ENCODE measurements around the gene OAS3.
"Not testable (repeated sequence)": the region's sequence is repeated elsewhere in the genome, so short reads cannot be mapped to it uniquely, and the experiment has no call there.

OAS3 gene

DNA sequence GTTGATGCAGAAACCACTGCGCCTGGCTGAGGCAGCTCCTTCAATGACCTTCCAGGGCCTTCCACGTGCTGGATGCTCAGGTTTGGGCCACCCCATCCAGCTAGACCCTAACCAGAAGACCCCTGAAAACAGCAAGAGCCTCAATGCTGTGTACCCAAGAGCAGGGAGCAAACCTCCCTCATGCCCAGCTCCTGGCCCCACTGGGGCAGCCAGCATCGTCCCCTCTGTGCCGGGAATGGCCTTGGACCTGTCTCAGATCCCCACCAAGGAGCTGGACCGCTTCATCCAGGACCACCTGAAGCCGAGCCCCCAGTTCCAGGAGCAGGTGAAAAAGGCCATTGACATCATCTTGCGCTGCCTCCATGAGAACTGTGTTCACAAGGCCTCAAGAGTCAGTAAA lies 10.5 kb downstream of the OAS3 start:
- Histone ChIP-seq H3K27me3 (replicated peaks; ENCODE audit: control insufficient read depth, insufficient read depth, low read length) (no peaks in the 10 kb centered on the region), H3K36me3 (ENCODE audit: control insufficient read depth, insufficient read depth, low read length) (peaks cover 8% of the 10 kb centered on the region), H3K4me3 (replicated peaks; ENCODE audit: low read depth, low read length) (no peak overlapping the region)
- DNase-seq (ENCODE audit: extremely low read depth, insufficient read length), result no peak
- no peak for TF ChIP-seq CTCF (IDR thresholded peaks at IDR 0.05; ENCODE audit: insufficient read depth, low read length, poor library complexity, severe bottlenecking)

GRCh38 chr12:112950701-112951100 lies 12.4 kb downstream of the OAS3 start:
- no peak for DNase-seq (ENCODE audit: extremely low read depth, insufficient read length)
- no peaks in the 10 kb centered on the region for H3K27me3 ChIP-seq (replicated peaks; ENCODE audit: control insufficient read depth, insufficient read depth, low read length)
- no peak for TF ChIP-seq CTCF (IDR thresholded peaks at IDR 0.05; ENCODE audit: insufficient read depth, low read length, poor library complexity, severe bottlenecking)
- no peak overlapping the region for H3K4me3 ChIP-seq (replicated peaks; ENCODE audit: low read depth, low read length)
- peaks cover 8% of the 10 kb centered on the region for H3K36me3 ChIP-seq (ENCODE audit: control insufficient read depth, insufficient read depth, low read length)

- not testable (repeated sequence) for H3K4me3 ChIP-seq (replicated peaks; ENCODE audit: low read depth, low read length); H3K36me3 ChIP-seq (ENCODE audit: control insufficient read depth, insufficient read depth, low read length); H3K27me3 ChIP-seq (replicated peaks; ENCODE audit: control insufficient read depth, insufficient read depth, low read length); DNase-seq (ENCODE audit: extremely low read depth, insufficient read length)
Measured at GRCh38 chr12:112957125-112957524, 18.9 kb downstream of the OAS3 start.

GRCh38 chr12:112961074-112961473 lies 22.8 kb downstream of the OAS3 start:
- peak; percentile 18 for DNase-seq (ENCODE audit: extremely low read depth, insufficient read length)
- Histone ChIP-seq H3K27me3 (replicated peaks; ENCODE audit: control insufficient read depth, insufficient read depth, low read length) (no peaks in the 10 kb centered on the region), H3K36me3 (ENCODE audit: control insufficient read depth, insufficient read depth, low read length) (peaks cover 18% of the 10 kb centered on the region), H3K4me3 (replicated peaks; ENCODE audit: low read depth, low read length) (no peak overlapping the region)
- no peak for TF ChIP-seq CTCF (IDR thresholded peaks at IDR 0.05; ENCODE audit: insufficient read depth, low read length, poor library complexity, severe bottlenecking)

DNA sequence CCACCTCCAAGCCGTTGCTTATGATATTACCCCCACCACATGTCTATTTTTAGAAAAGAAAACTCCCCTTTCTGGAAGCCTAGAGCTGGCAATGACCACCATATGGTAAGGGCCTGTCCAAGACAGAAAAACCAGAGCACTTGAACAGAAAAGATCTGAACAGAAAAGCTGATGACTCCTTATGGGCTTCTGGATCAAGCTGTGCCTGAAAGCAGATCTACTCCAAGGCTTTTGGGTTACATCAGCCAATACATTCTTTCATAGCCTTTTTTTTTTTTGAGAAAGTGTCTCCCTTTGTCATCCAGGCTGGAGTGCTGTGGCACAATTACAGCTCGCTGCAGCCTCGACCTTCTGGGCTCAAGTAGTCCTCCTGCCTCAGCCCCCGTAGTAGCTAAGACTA lies 23.3 kb downstream of the OAS3 start:
- Histone ChIP-seq H3K27me3 (replicated peaks; ENCODE audit: control insufficient read depth, insufficient read depth, low read length) (no peaks in the 10 kb centered on the region), H3K36me3 (ENCODE audit: control insufficient read depth, insufficient read depth, low read length) (peaks cover 19% of the 10 kb centered on the region), H3K4me3 (replicated peaks; ENCODE audit: low read depth, low read length) (no peak overlapping the region)
- no peak for DNase-seq (ENCODE audit: extremely low read depth, insufficient read length)
- no peak for TF ChIP-seq CTCF (IDR thresholded peaks at IDR 0.05; ENCODE audit: insufficient read depth, low read length, poor library complexity, severe bottlenecking)

DNA sequence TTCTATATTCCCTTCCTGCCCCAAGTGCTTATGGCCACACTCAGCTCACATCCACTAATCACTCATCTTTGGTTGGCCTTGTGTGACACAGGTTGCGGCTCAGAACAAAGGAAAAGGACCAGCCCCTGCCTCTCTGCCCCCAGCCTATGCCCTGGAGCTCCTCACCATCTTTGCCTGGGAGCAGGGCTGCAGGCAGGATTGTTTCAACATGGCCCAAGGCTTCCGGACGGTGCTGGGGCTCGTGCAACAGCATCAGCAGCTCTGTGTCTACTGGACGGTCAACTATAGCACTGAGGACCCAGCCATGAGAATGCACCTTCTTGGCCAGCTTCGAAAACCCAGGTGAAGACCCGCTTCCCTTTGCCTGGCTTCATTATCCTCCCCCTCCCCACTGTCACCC lies 24.3 kb downstream of the OAS3 start:
- peaks cover 19% of the 10 kb centered on the region for H3K36me3 ChIP-seq (ENCODE audit: control insufficient read depth, insufficient read depth, low read length)
- no peak for DNase-seq (ENCODE audit: extremely low read depth, insufficient read length)
- H3K27me3 ChIP-seq (replicated peaks; ENCODE audit: control insufficient read depth, insufficient read depth, low read length), result no peaks in the 10 kb centered on the region
- TF ChIP-seq CTCF (IDR thresholded peaks at IDR 0.05; ENCODE audit: insufficient read depth, low read length, poor library complexity, severe bottlenecking), result no peak
- H3K4me3 ChIP-seq (replicated peaks; ENCODE audit: low read depth, low read length), result no peak overlapping the region
